ENCODE measurements around the gene ZSCAN18.
"Not testable (repeated sequence)": the region's sequence is repeated elsewhere in the genome, so short reads cannot be mapped to it uniquely, and the experiment has no call there.

ZSCAN18 gene, protein sequence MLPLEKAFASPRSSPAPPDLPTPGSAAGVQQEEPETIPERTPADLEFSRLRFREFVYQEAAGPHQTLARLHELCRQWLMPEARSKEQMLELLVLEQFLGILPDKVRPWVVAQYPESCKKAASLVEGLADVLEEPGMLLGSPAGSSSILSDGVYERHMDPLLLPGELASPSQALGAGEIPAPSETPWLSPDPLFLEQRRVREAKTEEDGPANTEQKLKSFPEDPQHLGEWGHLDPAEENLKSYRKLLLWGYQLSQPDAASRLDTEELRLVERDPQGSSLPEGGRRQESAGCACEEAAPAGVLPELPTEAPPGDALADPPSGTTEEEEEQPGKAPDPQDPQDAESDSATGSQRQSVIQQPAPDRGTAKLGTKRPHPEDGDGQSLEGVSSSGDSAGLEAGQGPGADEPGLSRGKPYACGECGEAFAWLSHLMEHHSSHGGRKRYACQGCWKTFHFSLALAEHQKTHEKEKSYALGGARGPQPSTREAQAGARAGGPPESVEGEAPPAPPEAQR

DNA sequence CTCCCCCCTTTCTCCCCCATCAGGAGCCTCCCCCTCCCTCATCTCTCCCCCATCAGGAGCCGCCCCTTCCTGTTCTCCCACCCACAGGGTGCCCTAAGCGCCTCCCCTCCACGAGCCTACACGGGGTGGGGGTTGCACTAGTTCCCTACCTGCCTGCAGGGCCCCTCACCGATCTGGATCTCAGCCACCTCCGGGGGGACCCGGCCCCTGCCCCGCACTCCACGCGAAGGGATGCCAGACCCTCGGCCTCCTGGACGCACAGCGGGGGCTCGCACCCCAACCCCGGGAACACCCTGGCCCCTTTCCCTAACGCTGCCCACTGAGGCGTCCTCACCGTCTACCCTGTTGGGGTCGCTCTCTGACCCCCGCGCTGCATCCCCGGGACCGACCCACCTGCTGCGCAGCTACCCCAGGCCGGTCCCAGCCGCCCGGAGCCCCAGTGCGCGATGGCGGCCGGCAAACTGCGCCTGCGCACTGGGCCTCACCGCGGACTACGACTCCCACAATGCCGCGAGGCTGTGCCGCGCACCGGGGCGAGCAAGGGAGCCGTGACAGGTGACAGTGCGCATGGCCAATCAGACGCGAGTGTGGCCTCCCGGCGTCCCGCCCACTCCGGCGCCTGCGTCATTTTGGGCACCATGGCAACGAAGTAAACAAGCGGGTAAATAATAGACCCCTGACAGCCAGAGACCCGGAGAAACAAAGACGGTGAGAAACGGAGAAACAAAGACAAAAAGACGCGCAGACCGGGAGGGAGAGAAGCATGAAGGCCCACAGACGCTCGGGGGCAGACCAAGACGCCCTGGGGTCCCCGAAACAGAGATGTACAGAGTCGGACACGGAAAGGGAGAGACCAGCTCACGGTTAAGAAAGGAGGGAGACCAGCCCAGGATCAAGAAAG lies at the start of gene ZSCAN18:
ZSCAN18 (minus strand) TSS at position 451 of the 901 bp plus-strand sequence. CDS start 7,964 bp downstream, outside the sequence.
- peak; percentile 99 for DNase-seq

DNA sequence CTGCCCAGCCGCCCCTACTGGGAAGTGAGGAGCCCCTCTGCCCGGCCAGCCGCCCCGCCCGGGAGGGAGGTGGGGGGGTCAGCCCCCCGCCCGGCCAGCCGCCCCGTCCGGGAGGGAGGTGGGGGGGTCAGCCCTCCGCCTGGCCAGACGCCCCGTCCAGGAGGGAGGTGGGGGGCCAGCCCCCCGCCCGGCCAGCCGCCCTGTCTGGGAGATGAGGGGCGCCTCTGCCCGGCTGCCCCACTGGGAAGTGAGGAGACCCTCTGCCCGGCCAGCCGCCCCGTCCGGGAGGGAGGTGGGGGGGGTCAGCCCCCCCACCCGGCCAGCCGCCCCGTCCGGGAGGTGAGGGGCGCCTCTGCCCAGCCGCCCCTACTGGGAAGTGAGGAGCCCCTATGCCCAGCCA lies 49.4 kb upstream of the ZSCAN18 start:
- not testable (repeated sequence) for DNase-seq

DNA sequence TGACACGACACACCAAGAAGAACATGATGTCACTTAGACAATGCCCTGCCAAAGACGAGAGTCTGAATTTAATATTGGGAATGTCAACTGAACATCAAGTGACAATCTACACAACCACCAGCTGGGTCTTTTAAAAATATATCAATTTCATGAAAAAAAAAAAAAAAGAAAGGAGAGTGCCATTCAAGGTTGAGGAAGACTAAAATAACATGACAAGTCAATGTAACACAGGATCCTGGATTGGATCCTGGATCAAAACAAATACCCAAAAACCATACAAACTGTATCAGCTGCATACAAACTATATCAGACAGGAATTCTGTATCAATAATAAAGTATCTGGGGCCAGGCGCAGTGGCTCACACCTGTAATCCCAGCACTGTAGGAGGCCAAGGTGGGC lies 47.8 kb upstream of the ZSCAN18 start:
- DNase-seq = no peak

DNA sequence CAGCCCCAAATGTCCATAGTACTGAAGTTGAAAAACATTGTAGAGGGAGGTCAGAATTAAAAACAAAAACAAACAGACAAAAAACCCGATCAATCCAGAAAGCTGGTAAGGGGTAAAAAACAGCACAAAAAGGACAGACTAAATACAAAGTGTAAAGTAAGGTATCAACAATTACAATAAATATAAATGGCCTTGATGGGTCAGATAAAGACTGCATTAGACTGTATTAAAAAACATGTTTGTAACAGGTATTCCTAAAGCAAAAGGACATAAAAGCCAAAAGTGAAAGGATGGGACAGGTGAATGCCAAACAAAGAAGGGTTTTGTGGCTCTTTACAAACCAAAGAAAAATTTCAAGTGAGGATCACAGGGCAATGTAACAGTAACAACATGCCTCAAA lies 36.2 kb upstream of the ZSCAN18 start:
- DNase-seq = no peak

DNA sequence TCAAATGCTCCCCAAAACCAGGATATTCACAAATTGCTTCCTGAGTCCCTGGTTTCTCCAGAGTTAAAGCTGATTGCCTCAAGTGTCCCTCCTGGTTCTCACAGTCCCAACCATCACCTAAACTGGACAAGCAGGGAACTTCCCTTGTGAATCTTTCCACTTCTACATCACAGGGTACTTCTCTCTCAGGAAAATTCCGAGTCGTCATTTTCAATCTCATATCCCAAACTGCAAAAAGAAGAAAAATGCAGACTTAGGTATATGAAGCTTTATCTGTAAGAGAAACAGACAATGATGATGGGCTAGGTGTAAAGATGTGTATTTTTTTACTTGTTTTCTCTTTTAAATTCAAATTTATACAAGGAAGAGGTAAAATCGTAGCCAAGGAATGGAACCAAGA lies 31.3 kb upstream of the ZSCAN18 start:
- no peak for DNase-seq

DNA sequence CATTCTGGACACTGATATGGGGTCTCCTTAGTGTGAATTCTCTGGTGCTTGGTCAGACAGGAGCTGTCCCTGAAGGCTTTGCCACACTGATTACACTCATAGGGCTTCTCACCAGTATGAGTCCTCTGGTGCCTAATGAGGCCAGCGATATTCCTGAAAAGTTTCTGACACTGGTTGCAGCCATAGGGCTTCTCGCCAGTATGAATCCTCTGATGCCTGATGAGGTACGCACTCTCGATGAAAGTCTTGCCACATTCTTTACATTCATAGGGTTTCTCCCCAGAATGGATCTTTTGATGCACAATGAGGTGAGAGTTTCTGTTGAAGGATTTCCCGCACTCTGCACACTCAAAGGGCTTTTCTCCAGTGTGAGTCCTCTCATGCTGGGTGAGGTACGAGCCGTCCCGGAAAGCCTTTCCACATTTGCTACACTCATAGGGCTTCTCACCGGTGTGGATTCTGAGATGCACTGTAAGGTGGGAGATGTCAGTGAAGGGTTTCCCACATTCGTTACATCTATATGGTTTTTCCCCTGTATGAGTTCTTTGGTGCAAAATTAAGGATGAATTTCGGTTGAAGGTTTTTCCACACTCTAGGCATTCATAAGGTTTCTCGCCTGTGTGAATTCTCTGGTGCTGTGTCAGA lies 30.1 kb upstream of the ZSCAN18 start:
- DNase-seq = no peak

DNA sequence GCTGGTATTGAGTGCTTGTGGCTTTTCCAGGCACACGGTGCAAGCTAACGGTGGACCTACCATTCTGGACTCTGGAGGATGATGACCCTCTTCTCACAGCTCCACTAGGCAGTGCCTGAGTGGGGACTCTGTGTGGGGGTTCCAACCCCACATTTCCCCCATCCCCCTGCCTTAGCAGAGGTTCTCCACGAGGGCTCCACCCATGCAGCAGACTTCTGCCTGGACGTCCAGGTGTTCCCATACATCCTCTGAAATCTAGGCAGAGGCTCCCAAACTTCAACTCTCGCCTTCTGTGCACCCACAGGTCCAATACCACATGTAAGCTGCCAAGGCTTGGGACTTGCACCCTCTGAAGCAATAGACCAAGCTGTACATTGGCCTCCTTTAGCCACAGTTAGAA lies 25.3 kb upstream of the ZSCAN18 start:
- DNase-seq = no peak

DNA sequence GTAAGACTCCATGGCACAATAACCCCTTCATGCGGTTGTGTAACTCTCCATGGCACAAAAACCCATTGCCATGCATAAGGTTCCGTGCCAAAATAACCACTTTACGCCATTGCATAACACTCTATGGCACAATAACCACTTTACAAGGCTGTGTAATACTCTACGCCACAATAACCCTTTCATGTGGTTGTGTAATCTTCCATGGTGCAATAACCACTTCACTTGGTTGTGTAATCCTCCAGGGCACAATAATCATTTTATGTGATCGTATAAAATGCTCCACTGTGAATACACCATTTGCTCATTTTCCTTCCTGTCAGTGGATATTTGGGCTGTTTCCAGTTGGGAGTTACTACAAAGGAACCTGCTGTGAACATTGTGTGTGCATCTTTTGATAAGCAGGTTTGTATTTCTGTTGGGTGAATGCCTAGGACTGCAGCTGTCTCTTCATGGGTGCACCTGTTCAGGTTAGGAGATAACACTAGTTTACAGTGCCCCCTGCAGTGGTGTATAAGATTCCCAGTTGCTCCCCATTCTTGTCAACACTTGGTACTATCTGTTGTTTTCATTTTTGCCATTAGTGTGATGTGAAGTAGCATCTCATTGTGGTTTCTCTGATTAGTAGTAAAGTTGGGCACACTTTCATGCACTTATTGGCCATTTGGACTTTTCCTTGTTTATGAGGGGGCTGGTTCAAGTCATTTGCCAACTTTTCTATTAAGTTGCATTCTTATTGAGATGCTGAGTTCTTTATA lies 21.1 kb upstream of the ZSCAN18 start:
- DNase-seq = no peak

DNA sequence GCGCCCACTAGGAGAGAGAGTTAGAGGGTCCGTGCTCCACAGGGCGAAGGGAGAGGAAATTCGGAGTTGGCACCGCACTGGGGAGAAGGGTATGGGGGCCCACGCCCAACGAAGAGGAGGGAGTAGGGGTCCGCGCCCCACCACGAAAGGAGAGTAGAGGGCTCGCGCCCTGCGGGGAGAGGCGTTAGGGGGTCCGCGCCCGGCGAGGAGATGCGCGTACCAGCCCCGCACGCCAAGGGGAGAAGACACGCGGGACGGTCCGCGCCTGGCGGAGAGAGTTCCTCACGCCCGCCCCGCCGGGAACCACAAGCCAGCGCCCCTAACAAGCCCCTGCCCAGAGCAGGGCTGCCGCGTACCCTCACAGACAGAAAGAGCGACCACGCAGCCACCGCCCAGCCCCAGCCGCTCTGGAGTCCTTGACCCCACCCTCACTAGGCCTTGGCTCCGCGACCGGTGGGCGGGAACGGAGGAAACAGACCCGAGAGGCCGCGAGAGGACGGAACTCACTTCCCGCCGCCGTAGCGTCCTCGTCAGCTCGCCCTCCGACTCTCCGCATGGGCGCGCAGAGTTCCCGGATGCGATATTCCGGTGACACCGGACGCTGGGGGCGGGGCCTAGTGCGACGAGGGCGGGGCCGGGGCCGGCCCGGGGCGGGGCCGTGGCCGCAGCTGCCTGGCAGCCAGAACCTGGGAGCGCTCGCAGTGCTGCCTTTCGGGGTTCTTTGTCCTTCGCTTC lies 20.0 kb upstream of the ZSCAN18 start:
- DNase-seq = no peak

DNA sequence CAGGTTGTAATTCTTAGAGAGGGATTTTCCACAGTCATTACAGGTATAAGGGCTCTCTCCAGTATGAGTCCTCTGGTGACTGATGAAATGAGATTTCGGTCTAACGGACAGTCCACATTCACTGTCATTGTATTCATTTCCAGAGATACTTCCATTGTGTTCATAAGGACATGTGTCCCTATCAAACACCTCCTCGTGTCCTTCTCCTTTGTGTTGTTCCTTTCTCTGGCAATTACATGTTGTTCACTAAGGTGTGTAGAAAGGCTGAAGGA lies 10.5 kb upstream of the ZSCAN18 start:
- no peak for DNase-seq

DNA sequence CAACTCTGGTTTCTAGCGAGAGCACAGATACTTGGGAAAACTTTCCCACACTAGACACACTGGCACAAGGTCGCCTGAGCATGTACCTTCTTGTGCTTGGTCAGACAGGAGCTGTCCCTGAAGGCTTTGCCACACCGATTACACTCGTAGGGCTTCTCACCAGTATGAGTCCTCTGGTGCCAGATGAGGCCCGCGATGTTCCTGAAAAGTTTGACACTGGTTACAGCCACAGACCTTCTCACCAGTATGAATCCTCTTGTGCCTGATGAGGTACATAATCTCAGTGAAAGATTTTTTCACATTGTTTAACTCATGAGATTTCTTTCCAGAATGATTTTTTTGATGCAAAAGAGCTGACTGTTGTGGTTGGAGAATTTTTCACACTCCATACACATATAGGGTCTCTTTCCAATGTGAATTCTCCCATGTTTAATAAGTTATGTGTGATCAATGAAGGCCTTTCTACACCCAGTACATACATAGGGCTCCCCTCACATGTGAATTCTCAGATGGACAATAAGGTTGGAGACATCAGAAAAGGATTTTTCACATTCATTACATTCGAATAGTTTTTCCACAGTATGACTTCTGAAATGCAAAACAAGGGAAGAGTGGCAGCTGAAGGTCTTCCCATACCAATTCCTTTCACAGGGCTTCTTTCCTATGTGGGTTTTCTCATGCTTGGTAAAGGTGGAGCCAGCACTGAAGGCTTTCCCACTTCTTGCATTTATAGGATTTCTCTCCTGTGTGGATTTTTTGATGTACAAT lies 9.9 kb upstream of the ZSCAN18 start:
- no peak for DNase-seq

DNA sequence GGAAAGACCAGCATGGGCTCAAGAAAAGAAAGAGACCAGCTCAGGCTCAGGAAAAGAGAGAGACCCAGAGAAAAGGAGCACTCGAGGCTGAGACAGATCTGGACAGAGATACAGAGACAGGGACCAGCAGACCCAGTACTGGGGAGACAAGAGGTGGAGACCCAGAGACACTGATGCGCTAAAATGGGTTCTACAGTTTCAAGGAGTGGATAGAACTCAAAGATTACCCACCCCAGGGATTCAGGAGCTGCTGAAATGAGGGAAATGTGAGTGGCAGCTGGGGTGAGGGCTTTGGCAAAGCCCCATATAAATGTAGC lies 609 bp upstream of the ZSCAN18 start:
- DNase-seq = no peak

DNA sequence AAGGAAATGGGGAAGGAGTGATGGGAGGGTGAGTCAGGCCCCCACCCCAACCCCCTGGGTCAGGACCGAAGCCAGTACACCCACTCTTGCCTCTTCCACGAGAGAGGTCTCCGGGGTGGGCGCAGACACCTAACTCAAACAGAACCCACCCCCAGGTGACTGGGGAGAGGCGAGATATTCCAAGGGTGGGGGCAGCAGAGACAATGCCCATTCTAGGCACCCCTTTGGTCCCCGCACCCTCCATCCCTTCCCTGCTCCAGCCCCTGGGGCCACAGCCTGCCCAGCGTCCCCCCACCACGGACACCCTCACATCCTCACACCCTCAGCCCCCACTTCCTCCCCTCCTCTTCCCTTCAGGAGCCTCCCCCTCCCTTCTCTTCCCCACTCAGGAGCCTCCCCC lies 682 bp downstream of the ZSCAN18 start:
- no peak for DNase-seq

DNA sequence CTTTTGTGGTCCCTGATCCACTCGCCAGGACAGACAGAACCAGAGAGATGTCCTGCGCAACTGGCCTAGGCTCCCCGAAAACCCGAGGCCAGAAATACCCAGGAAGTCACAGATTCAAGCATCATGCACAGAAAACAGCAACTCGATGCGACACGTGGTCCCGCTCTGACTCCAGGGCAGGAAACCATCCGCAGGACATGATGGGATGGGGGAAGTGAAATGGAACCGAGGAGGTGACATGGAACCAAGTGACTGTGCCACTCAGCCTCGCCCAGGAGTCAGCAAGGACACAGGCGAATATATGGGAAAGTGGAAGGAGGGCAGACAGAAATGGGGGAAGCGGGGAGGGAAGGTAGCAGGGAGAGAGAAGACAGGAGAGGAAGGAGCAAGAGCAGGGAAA lies 1.1 kb downstream of the ZSCAN18 start:
- no peak for DNase-seq

DNA sequence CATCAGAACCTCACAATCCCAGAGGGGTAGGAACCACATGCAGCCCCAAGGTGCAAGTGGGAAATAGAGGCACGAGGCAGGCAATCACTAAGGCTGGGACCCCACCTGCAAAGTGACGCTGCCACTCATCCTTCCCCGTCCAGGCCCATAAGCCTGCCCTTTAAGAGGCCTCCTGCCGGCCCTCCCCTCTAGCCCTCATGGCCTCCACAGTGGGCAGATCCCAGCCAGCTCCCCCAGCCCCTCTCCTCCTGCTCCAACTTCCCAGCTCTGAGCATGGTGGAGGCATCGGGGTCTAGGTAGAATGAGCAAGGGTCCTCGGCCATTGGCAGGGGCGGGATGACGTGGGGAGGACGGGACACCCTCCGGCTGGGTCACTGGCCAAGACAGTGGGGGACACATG lies 2.7 kb downstream of the ZSCAN18 start:
- DNase-seq = no peak

DNA sequence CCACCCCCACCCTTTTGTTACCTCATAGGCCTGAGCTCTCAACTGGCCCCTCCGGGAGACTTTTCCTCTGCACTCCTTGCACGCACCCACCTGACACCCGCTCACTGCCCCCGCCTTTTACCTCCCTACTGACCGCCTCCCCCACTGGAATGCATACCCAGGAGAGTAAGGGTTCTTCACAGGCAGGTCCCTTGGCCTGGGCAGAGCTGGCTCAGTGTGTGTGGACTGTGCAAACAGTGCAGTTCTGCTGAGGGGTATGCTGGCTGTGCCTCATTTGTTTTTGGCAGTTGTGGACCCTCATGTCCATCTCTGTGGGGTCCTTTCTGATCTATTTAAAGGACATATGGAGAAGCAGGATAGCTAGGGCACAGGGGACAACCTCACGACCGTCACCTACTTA lies 5.0 kb downstream of the ZSCAN18 start:
- no peak for DNase-seq

DNA sequence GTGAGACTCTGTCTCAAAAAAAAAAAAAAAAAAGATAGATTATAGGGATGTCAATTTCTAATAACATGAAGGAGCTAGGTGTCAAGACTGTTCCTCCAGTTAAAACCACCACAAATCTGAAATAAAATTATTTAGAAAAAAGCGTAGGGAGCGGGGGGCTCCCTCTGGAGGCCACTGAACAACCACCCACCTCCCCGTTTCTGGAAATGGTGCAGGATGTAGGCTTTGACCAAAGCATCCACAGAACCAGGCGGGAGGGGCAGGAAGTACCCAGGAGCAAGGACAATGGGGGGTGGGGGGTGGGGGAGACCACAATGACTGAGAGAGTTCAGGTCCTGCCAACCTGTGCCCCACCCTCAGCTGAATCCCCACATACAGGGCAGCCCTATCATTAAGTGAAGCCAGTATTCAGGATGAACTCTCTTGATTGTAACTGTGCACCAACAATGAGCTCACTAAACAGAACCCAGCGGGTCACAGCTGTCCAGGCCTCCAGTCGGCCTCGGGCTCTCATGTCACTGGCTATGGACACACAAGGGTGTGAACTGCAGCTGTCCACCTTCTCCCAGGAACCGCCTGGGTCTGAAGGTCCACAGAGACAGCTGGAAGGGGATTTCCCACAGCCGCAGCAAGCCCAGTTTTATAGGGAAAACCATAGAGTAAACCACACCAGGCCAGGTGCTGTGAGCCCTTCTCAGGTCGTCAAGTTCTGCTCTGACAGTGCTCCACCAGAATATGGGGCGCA lies 6.6 kb downstream of the ZSCAN18 start:
- no peak for DNase-seq

DNA sequence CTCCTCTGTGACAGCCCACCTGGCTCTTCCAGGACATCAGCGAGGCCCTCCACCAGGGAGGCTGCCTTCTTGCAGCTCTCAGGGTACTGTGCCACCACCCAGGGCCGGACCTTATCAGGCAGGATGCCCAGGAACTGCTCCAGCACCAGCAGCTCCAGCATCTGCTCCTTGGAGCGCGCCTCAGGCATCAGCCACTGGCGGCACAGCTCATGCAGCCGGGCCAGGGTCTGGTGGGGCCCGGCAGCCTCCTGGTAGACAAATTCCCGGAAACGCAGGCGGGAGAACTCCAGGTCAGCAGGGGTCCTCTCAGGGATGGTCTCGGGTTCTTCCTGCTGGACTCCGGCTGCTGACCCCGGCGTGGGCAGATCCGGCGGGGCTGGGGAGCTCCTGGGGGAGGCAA lies 8.2 kb downstream of the ZSCAN18 start:
- DNase-seq = no peak

DNA sequence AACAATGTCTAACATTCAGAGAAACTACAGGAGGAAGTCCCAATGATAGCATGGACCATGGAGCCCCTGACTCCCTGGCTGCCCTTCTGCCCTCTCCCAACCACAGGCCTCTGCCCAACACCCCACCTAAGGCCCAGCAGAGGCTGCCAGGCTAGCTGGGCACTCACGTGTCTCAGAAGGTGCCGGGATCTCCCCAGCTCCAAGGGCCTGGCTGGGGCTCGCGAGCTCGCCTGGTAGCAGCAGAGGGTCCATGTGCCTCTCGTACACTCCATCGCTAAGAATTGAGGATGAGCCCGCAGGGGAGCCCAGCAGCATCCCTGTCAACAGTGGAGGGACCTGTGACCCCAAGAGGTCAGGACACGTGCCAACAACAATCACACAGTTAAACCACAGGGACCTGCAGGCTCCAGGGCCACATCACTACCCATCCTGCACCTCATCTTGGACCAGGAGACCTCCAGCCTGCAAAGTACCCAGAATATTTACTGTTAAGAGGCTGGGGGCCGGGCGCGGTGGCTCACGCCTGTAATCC lies 9.4 kb downstream of the ZSCAN18 start:
- no peak for DNase-seq

Measured in islet precursor cell (in vitro differentiated cells).